ENCODE data around the gene FEM1A.
"Not testable (repeated sequence)": the region's sequence is repeated elsewhere in the genome, so short reads cannot be mapped to it uniquely, and the experiment has no call there.

Gene FEM1A

DNA sequence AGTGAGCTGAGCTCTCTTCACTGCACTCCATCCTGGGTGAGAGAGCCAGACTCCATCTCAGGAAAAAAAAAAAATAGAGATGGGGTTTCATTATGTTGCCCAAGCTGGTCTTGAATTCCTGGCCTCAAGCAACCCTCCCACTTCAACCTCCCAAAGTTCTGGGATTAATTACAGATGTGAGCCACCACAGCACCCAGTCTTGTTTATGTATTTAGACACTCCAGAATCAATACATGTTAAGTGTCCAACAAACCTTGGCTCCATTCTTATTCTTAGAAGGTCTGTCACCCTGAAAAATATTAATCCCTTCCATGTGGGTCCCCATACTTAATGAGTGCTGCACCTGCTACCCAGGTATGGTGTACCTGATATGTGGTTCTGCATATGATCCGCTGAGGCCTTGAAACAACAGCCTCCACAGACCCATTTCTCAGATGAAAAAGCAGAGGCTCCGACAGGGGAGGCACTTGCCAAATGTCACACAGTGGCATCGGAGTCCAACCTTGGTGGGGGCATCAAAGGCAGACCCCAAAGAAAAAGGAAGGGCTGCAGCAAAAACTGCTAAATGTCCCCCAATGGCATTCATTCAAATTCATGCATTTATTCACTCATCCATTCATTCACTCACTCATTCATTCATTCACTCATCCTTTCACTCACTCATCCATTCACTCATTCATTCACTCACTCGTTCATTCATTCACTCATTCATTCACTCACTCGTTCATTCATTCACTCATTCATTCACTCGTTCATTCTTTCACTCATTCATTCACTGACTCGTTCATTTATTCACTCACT is 23.3 kb downstream of the FEM1A start:
- DNase-seq (ENCODE audit: low read depth, low spot score), result no peak
- no peak overlapping the region for H3K27ac ChIP-seq (ENCODE audit: low read length)
- WGBS (ENCODE audit: insufficient coverage, insufficient read length), result 100% methylated on average over 4 of the region's 7 CpGs
- no peaks in the 10 kb centered on the region for H3K27me3 ChIP-seq (ENCODE audit: control insufficient read depth, insufficient read depth, low read length)
- H3K4me3 ChIP-seq (ENCODE audit: low read length), result no peak overlapping the region
- H3K9me3 ChIP-seq (ENCODE audit: control insufficient read depth, insufficient read depth, low read length), result no peaks in the 10 kb centered on the region
- H3K4me1 ChIP-seq (ENCODE audit: control insufficient read depth, insufficient read depth, low read length), result no peaks in the 10 kb centered on the region
- H3K36me3 ChIP-seq (ENCODE audit: control insufficient read depth, insufficient read depth, low read length), result peaks cover 2% of the 10 kb centered on the region

DNA sequence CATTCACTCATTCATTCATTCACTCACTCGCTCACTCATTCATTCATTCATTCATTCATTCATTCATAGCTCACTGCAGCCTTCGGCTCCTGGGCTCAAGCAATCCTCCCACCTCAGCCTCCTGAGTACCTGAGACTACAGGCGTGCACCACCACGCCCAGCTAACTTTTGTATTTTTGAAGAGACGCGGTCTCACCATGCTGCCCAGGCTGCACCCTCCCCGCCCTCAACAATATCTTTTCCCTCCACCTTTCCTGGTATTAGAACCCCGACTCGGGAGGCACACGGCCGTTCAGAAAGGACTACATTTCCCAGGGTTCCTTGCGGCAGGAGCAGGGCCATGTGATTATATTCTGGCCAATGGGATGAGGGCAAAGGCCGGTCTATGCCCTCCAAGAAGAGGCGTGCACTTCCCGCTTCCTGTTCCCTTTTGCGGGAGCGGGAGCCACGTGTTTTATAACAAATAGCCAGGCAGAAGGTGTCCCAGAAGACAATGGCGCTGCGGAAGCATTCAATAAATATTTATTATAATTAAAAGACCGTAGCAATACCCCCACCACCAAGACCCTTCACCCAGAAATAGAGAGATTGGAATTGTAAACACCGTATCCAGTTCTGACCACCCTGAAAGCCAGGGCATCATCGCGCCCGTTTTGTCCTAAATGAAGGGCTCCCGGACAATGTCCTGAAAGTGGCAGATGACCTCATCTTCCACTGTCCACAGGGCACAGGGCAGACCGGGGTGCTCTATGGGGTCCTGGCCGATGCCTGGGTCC is 24.1 kb downstream of the FEM1A start:
- Histone ChIP-seq H3K9me3 (ENCODE audit: control insufficient read depth, insufficient read depth, low read length) (no peaks in the 10 kb centered on the region), H3K4me1 (ENCODE audit: control insufficient read depth, insufficient read depth, low read length) (no peaks in the 10 kb centered on the region), H3K4me3 (ENCODE audit: low read length) (no peak overlapping the region), H3K27ac (ENCODE audit: low read length) (no peak overlapping the region), H3K36me3 (ENCODE audit: control insufficient read depth, insufficient read depth, low read length) (peaks cover 2% of the 10 kb centered on the region), H3K27me3 (ENCODE audit: control insufficient read depth, insufficient read depth, low read length) (no peaks in the 10 kb centered on the region)
- DNase-seq (ENCODE audit: low read depth, low spot score), result peak; percentile 94
- no CpG with 5 or more reads among the region's 28 CpGs for WGBS (ENCODE audit: insufficient coverage, insufficient read length)

DNA sequence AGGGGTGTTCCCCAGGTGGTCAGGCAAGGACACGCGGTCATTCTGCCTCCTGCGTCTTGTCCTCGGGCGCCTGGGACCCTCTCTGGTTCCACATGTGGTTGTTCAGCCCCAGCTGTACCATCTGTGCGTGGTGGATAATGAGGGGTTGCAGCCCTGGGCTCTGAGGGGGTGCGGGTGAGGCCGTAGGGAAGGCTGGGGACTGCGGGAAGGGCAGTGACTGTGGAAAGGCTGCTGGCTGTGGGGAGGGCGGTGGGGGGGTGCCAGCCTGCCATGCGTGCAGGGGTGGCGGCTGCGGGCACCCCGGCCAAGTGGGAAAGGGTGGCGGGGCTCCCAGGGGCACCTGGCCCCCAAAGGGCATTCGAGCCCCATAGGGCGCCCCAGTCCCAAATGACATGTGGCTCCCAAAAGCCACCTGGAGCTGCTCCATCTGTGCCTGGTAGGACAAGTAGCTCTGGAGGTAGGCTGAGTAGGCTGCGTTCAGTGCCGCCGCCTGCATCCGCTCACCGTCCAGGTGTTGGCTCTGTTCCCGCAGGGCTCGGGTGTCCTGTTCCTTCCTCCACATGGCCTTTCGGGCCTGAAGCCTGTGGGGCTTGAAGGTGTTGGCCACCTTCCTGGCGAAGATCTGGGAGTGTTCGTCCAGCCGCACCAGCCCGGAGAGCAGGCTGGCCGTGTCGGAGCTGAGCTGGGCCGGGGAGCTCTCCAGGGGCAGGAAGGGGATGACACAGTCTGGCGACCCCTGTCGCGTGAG is 24.8 kb downstream of the FEM1A start:
- WGBS (ENCODE audit: insufficient coverage, insufficient read length), result no CpG with 5 or more reads among the region's 35 CpGs
- Histone ChIP-seq H3K27ac (ENCODE audit: low read length) (no peak overlapping the region), H3K4me3 (ENCODE audit: low read length) (no peak overlapping the region), H3K36me3 (ENCODE audit: control insufficient read depth, insufficient read depth, low read length) (peaks cover 2% of the 10 kb centered on the region), H3K9me3 (ENCODE audit: control insufficient read depth, insufficient read depth, low read length) (no peaks in the 10 kb centered on the region), H3K4me1 (ENCODE audit: control insufficient read depth, insufficient read depth, low read length) (no peaks in the 10 kb centered on the region), H3K27me3 (ENCODE audit: control insufficient read depth, insufficient read depth, low read length) (no peaks in the 10 kb centered on the region)
- DNase-seq (ENCODE audit: low read depth, low spot score), result no peak

DNA sequence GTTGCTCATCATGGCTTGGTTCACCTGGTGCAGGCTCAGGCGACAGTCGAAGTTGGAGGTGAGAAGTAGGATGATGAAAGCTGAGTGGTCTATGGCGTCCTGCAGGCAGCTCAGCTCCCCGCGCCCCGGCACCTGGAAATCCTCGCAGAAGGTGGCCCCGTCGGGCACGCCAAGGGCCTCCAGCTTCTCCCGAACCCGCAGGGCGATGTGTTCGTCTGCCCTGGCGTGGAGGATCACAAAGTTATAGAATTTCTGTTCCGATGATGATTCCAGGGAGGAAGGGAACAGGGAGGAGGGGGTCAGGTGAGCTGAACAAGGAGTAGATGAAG is 25.4 kb downstream of the FEM1A start:
- no CpG with 5 or more reads among the region's 16 CpGs for WGBS (ENCODE audit: insufficient coverage, insufficient read length)
- Histone ChIP-seq H3K27ac (ENCODE audit: low read length) (no peak overlapping the region), H3K4me3 (ENCODE audit: low read length) (no peak overlapping the region), H3K27me3 (ENCODE audit: control insufficient read depth, insufficient read depth, low read length) (no peaks in the 10 kb centered on the region), H3K9me3 (ENCODE audit: control insufficient read depth, insufficient read depth, low read length) (no peaks in the 10 kb centered on the region), H3K4me1 (ENCODE audit: control insufficient read depth, insufficient read depth, low read length) (no peaks in the 10 kb centered on the region), H3K36me3 (ENCODE audit: control insufficient read depth, insufficient read depth, low read length) (peaks cover 2% of the 10 kb centered on the region)
- no peak for DNase-seq (ENCODE audit: low read depth, low spot score)

DNA sequence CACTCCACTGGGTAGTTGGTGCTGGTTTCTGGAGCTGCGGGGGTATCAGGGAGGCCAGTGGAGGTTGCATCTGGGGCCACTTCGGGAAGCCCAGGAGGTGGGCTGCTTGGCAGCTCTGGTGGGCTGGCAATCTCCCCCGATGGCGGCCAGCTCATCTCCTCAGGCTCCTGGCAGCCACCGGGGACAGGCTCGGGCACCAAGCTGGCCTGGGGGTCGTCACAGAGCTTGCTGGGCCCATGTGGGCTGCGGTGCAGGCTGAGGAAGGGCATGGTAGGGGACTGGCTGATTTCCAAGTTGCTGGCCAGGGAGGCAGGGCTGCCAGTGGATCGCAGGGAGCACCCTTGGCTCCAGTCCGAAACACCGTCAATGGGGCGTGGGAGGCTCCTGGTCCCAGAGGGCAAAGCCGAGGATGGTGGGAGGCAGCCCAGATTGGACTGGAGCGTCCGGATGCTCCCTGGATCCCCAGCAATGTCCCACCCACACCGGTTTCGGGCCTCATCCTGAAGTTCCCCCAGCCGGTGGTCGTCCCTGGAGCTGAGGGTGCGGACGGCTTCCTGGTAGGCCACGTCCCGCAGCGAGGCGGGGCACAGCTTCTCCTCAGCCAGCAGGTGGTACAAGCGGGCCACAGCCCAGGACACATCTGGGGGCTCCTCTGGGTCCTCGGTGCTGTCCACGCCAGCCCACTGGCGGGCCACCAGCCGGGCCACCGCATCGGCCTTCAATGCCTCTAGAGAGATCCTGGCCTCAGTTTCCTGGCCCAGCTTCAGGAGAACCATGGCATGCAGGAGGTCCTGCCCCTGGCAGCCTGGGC is 26.1 kb downstream of the FEM1A start:
- Histone ChIP-seq H3K4me1 (ENCODE audit: control insufficient read depth, insufficient read depth, low read length) (no peaks in the 10 kb centered on the region), H3K4me3 (ENCODE audit: low read length) (no peak overlapping the region), H3K36me3 (ENCODE audit: control insufficient read depth, insufficient read depth, low read length) (peaks cover 2% of the 10 kb centered on the region), H3K27me3 (ENCODE audit: control insufficient read depth, insufficient read depth, low read length) (no peaks in the 10 kb centered on the region), H3K27ac (ENCODE audit: low read length) (no peak overlapping the region), H3K9me3 (ENCODE audit: control insufficient read depth, insufficient read depth, low read length) (no peaks in the 10 kb centered on the region)
- no peak for DNase-seq (ENCODE audit: low read depth, low spot score)
- no CpG with 5 or more reads among the region's 32 CpGs for WGBS (ENCODE audit: insufficient coverage, insufficient read length)

DNA sequence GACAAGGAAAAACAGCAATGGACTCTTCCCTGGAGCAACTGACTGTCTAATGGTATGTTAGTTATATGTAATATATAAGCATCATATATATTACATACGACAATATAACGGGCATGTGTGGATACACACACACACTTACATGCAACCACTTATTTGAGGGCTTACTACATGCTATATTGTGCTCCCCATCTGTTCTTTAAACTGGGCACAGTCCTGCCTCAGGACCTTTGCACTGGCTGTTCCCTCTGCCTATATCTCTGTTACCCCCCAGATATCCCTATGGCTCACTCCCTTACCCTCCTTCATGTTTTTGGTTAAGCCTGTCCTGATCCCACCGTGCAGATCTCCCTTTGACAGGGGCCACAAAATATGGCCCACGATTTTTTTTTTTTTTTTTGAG is 29.7 kb downstream of the FEM1A start:
- Histone ChIP-seq H3K4me3 (ENCODE audit: low read length) (no peak overlapping the region), H3K4me1 (ENCODE audit: control insufficient read depth, insufficient read depth, low read length) (no peaks in the 10 kb centered on the region), H3K36me3 (ENCODE audit: control insufficient read depth, insufficient read depth, low read length) (peaks cover 2% of the 10 kb centered on the region; the same call in 1 of the 2 replicates), H3K27me3 (ENCODE audit: control insufficient read depth, insufficient read depth, low read length) (no peaks in the 10 kb centered on the region), H3K9me3 (ENCODE audit: control insufficient read depth, insufficient read depth, low read length) (no peaks in the 10 kb centered on the region), H3K27ac (ENCODE audit: low read length) (no peak overlapping the region)
- DNase-seq (ENCODE audit: low read depth, low spot score), result no peak
- WGBS (ENCODE audit: insufficient coverage, insufficient read length), result no CpG with 5 or more reads among the region's 4 CpGs

DNA sequence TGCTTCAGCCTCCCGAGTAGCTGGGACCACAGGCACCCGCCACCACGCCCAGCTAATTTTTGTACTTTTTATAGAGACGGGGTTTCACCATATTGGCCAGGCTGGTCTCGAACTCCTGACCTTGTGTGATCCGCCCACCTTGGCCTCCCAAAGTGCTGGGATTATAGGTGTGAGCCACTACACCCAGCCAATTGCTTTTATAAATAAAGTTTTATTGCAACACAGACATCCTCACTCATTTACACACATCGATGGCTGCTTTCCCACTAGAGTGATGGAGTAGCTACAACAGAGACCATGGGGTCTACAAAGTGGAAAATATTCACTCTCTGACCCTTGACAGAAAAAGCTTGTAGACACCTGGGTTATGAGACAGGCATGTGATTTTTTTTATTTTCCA is 30.8 kb downstream of the FEM1A start:
- not testable (repeated sequence) for DNase-seq (ENCODE audit: low read depth, low spot score); H3K4me1 ChIP-seq (ENCODE audit: control insufficient read depth, insufficient read depth, low read length); H3K9me3 ChIP-seq (ENCODE audit: control insufficient read depth, insufficient read depth, low read length); H3K27ac ChIP-seq (ENCODE audit: low read length); H3K36me3 ChIP-seq (ENCODE audit: control insufficient read depth, insufficient read depth, low read length); H3K27me3 ChIP-seq (ENCODE audit: control insufficient read depth, insufficient read depth, low read length); H3K4me3 ChIP-seq (ENCODE audit: low read length)
- no CpG with 5 or more reads among the region's 7 CpGs for WGBS (ENCODE audit: insufficient coverage, insufficient read length)

DNA sequence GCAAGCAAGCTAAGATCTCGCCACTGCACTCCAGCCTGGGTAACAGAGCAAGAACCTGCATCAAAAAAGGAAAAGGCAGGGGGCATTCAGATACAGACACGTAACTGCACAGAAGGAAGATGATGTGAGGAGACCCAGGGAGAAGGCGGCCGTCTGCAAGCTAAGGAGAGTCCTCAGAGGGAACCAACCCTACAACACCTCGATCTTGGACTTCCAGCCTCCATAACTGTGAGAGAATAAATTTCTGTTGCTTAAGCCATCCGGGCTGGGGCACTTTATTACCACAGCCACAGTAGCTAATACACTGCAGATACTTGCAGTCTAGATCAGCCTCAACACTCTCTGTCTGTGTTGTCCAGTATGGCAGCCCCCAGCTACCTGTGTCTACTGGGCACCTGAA is 32.0 kb downstream of the FEM1A start:
- no peak overlapping the region for H3K4me3 ChIP-seq (ENCODE audit: low read length)
- no peak for DNase-seq (ENCODE audit: low read depth, low spot score)
- no peaks in the 10 kb centered on the region for H3K36me3 ChIP-seq (ENCODE audit: control insufficient read depth, insufficient read depth, low read length)
- no peaks in the 10 kb centered on the region for H3K9me3 ChIP-seq (ENCODE audit: control insufficient read depth, insufficient read depth, low read length)
- no peak overlapping the region for H3K27ac ChIP-seq (ENCODE audit: low read length)
- WGBS (ENCODE audit: insufficient coverage, insufficient read length), result no CpG with 5 or more reads among the region's 6 CpGs
- no peaks in the 10 kb centered on the region for H3K4me1 ChIP-seq (ENCODE audit: control insufficient read depth, insufficient read depth, low read length)
- H3K27me3 ChIP-seq (ENCODE audit: control insufficient read depth, insufficient read depth, low read length), result no peaks in the 10 kb centered on the region

DNA sequence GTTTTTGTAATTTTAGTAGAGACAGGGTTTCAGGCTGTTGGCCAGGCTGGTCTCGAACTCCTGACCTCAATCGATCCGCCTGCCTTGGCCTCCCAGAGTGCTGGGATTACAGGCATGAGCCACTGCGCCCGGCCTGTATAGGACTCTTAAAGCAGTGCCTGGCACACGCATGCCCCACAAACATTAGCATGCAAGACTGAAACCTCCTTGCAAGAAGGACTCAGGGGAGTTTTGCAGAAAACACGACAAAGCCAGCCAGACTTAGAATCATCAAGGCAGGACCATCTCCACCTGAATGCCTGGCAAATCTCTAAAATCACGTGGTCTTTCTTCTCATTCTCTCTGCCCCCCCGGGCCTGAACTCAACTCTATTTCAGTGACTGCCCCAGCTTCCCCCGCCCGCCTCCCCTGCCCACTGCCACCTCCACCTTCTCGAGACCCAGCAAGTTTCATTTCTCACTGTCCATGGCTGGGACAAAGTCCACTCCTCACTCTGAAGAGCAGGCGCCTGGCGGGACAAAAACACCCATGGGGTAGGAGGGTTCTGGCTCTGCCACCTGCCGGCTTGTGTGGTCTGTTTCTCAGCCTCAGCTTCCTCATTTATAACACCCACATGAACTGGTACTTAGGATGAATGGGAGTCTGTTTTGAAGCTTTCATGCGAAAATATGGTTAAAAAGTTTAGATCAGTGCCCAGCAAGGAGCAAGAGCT is 37.6 kb downstream of the FEM1A start:
- Histone ChIP-seq H3K27me3 (ENCODE audit: control insufficient read depth, insufficient read depth, low read length) (peaks cover 5% of the 10 kb centered on the region; the same call in 1 of the 2 replicates), H3K9me3 (ENCODE audit: control insufficient read depth, insufficient read depth, low read length) (no peaks in the 10 kb centered on the region), H3K36me3 (ENCODE audit: control insufficient read depth, insufficient read depth, low read length) (no peaks in the 10 kb centered on the region), H3K4me1 (ENCODE audit: control insufficient read depth, insufficient read depth, low read length) (no peaks in the 10 kb centered on the region), H3K4me3 (ENCODE audit: low read length) (no peak overlapping the region), H3K27ac (ENCODE audit: low read length) (no peak overlapping the region)
- DNase-seq (ENCODE audit: low read depth, low spot score), result no peak
- no CpG with 5 or more reads among the region's 16 CpGs for WGBS (ENCODE audit: insufficient coverage, insufficient read length)
